H9 (cell line): ENCODE data around the gene NBL1. TPM values are rescaled to one million over a fixed set of nuclear protein-coding genes. Genes with fewer than 3 reads are reported as not detected.
A peak's percentile ranks its signal among the peaks of the same experiment; 100 is the strongest.

Experiments used
- DNase-seq: peaks from one replicate; pipeline ENCODE4 v3.0.0-alpha.2; 2017
- H2AFZ ChIP-seq: one replicate; pipeline ENCODE4 v1.6.1; 2013; ENCODE audit warnings: mild to moderate bottlenecking, low read length, control low read depth, moderate library complexity
- H2AK5ac ChIP-seq: 2 replicates; pipeline ENCODE4 v1.6.1; 2013; ENCODE audit warnings: low read length, control low read depth, mixed read lengths; ENCODE audit not compliant: insufficient read length
- H2BK120ac ChIP-seq: one replicate; pipeline ENCODE4 v1.6.1; 2013; ENCODE audit warnings: low read depth, mild to moderate bottlenecking, low read length, control low read depth, inconsistent platforms; ENCODE audit not compliant: poor library complexity, severe bottlenecking
- H2BK12ac ChIP-seq: 2 replicates; pipeline ENCODE4 v1.6.1; 2013; ENCODE audit warnings: low read length, control low read depth, mixed read lengths, low read depth; ENCODE audit not compliant: insufficient read length
- H2BK15ac ChIP-seq: 2 replicates; pipeline ENCODE4 v1.6.1; 2013; ENCODE audit warnings: low read depth, low read length, control low read depth
- H2BK20ac ChIP-seq: one replicate; pipeline ENCODE4 v1.6.1; 2013; ENCODE audit warnings: low read depth, mild to moderate bottlenecking, low read length, control low read depth, inconsistent platforms; ENCODE audit not compliant: poor library complexity, severe bottlenecking
- H2BK5ac ChIP-seq: 2 replicates; pipeline ENCODE4 v1.6.1; 2013; ENCODE audit warnings: low read length, control low read depth, mixed read lengths; ENCODE audit not compliant: insufficient read length
- H3K14ac ChIP-seq: 2 replicates; pipeline ENCODE4 v1.6.1; 2013; ENCODE audit warnings: low read length, control low read depth; ENCODE audit not compliant: insufficient read depth
- H3K18ac ChIP-seq: 2 replicates; pipeline ENCODE4 v1.6.1; 2013; ENCODE audit warnings: low read depth, mild to moderate bottlenecking, mixed read lengths, low read length, control low read depth; ENCODE audit not compliant: insufficient read length
- H3K23ac ChIP-seq: 2 replicates; pipeline ENCODE4 v1.6.1; 2013; ENCODE audit warnings: low read length, control low read depth, mixed read lengths, low read depth; ENCODE audit not compliant: insufficient read length
- H3K23me2 ChIP-seq: 2 replicates; pipeline ENCODE4 v1.6.1; 2013; ENCODE audit warnings: low read depth, mild to moderate bottlenecking, mixed read lengths, low read length, control low read depth; ENCODE audit not compliant: insufficient read length, poor library complexity, severe bottlenecking
- H3K27ac ChIP-seq: 2 replicates; pipeline ENCODE4 v1.5.1; 2013; ENCODE audit warnings: low read length, control low read depth, mixed read lengths, low read depth; ENCODE audit not compliant: insufficient read length
- H3K27me3 ChIP-seq: 2 replicates; pipeline ENCODE4 v1.6.1; 2013; ENCODE audit warnings: low read length, control low read depth, inconsistent platforms; ENCODE audit not compliant: insufficient read depth
- H3K4ac ChIP-seq: 2 replicates; pipeline ENCODE4 v1.6.1; 2013; ENCODE audit warnings: low read depth, mild to moderate bottlenecking, control low read depth, inconsistent platforms, low read length, moderate library complexity
- H3K4me1 ChIP-seq: 2 replicates; pipeline ENCODE4 v1.6.1; 2013; ENCODE audit warnings: low read length, control low read depth, inconsistent platforms; ENCODE audit not compliant: insufficient read depth
- H3K4me2 ChIP-seq: 2 replicates; pipeline ENCODE4 v1.6.1; 2013; ENCODE audit warnings: low read length, control low read depth, mixed read lengths; ENCODE audit not compliant: insufficient read length, insufficient read depth
- H3K56ac ChIP-seq: 2 replicates; pipeline ENCODE4 v1.6.1; 2013; ENCODE audit warnings: low read depth, mild to moderate bottlenecking, mixed read lengths, low read length, control low read depth; ENCODE audit not compliant: insufficient read length
- H3K79me1 ChIP-seq: 2 replicates; pipeline ENCODE4 v1.6.1; 2013; ENCODE audit warnings: low read depth, mild to moderate bottlenecking, moderate library complexity, low read length, control low read depth, inconsistent platforms; ENCODE audit not compliant: insufficient read depth, poor library complexity, severe bottlenecking
- H3K79me2 ChIP-seq: 2 replicates; pipeline ENCODE4 v1.6.1; 2013; ENCODE audit warnings: low read length, control low read depth, inconsistent platforms; ENCODE audit not compliant: insufficient read depth
- H3K9ac ChIP-seq: 2 replicates; pipeline ENCODE4 v1.6.1; 2013; ENCODE audit warnings: low read length, control low read depth, mixed read lengths; ENCODE audit not compliant: insufficient read length; ENCODE audit errors: extremely low read depth
- H3K9me3 ChIP-seq: one replicate; pipeline ENCODE4 v1.6.1; 2013; ENCODE audit warnings: low read depth, low read length, inconsistent platforms; ENCODE audit not compliant: control insufficient read depth
- H3T11ph ChIP-seq: one replicate; pipeline ENCODE4 v1.6.1; 2013; ENCODE audit warnings: mild to moderate bottlenecking, low read length, control low read depth, inconsistent platforms
- H4K20me1 ChIP-seq: one replicate; pipeline ENCODE4 v1.6.1; 2013; ENCODE audit not compliant: control insufficient read depth, insufficient read length, insufficient read depth
- H4K5ac ChIP-seq: 2 replicates; pipeline ENCODE4 v1.6.1; 2013; ENCODE audit warnings: low read depth, mild to moderate bottlenecking, mixed read lengths, low read length, control low read depth; ENCODE audit not compliant: insufficient read length
- H4K8ac ChIP-seq: replicated peaks from 2 replicates; pipeline ENCODE4 v1.6.1; 2013; ENCODE audit warnings: low read length, control low read depth, mixed read lengths, low read depth; ENCODE audit not compliant: insufficient read length
- H4K91ac ChIP-seq: 2 replicates; pipeline ENCODE4 v1.6.1; 2013; ENCODE audit warnings: low read depth, mild to moderate bottlenecking, moderate library complexity, mixed read lengths, low read length, control low read depth; ENCODE audit not compliant: insufficient read length
- H3K27ac Mint-ChIP-seq, 3 experiments: 2 replicates in 2 of 3; 3 replicates in 1 of 3; pipeline ENCODE4 v1.8.0; 2020 to 2021; ENCODE audit warnings: mixed read lengths in 3 of 3, mild to moderate bottlenecking in 1 of 3, moderate library complexity in 1 of 3
- H3K27me3 Mint-ChIP-seq: 2 replicates; pipeline ENCODE4 v1.8.0; 2021; ENCODE audit warnings: low read depth, mild to moderate bottlenecking, moderate library complexity, mixed read lengths
- H3K36me3 Mint-ChIP-seq, 3 experiments: 2 replicates in 2 of 3; 3 replicates in 1 of 3; pipeline ENCODE4 v1.8.0; 2020 to 2021; ENCODE audit warnings: low read depth in 3 of 3, mixed read lengths in 3 of 3; ENCODE audit not compliant: insufficient read depth in 1 of 3
- H3K4me1 Mint-ChIP-seq, 2 experiments: 2 replicates each; pipeline ENCODE4 v1.8.0; 2020; ENCODE audit warnings: mixed read lengths in 2 of 2
- H3K4me3 Mint-ChIP-seq, 2 experiments: 2 replicates in 1 of 2; 3 replicates in 1 of 2; pipeline ENCODE4 v1.8.0; 2020 to 2021; ENCODE audit warnings: mild to moderate bottlenecking in 2 of 2, mixed read lengths in 2 of 2, moderate library complexity in 1 of 2
- H3K9me3 Mint-ChIP-seq, 2 experiments: 2 replicates in 1 of 2; 3 replicates in 1 of 2; pipeline ENCODE4 v1.8.0; 2020; ENCODE audit warnings: mild to moderate bottlenecking in 2 of 2, mixed read lengths in 2 of 2, moderate library complexity in 1 of 2
- WGBS: extraction: QIAGEN DNeasy Blood & Tissue Kit; methylation state at CpG from one replicate; pipeline ENCODE4 v1.1.7; 2013; ENCODE audit warnings: missing lambda C conversion rate, low lambda C conversion rate, mixed read lengths; ENCODE audit not compliant: insufficient read length; ENCODE audit errors: extremely low coverage; 5-methylcytosine and 5-hydroxymethylcytosine counted together
- total RNA-seq: library from RNA; stranded (reverse); gene quantifications from 2 replicates; pipeline ENCODE4 v1.2.1, GENCODE V29; 2021
- TF ChIP-seq, protein P1 (sequence below): fragments of 200-600 bp; sonication (generic); conservative IDR thresholded peaks from 3 replicates; pipeline ENCODE4 v1.8.0; 2021; ENCODE audit warnings: antibody characterized with exemption, mild to moderate bottlenecking

NBL1 gene
- total RNA-seq, 1 experiment from 2014 or later, result 6.4 TPM

DNA sequence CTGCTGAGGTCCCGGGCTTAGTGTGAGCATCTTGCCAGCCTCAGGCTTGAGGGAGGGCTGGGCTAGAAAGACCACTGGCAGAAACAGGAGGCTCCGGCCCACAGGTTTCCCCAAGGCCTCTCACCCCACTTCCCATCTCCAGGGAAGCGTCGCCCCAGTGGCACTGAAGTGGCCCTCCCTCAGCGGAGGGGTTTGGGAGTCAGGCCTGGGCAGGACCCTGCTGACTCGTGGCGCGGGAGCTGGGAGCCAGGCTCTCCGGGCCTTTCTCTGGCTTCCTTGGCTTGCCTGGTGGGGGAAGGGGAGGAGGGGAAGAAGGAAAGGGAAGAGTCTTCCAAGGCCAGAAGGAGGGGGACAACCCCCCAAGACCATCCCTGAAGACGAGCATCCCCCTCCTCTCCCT is 13.4 kb downstream of the NBL1 start:
- no peak overlapping the region for H3T11ph ChIP-seq
- no peaks in the 10 kb centered on the region for H3K23me2 ChIP-seq

More for the DNA sequence above, 13.4 kb downstream of the NBL1 start:
- no peak overlapping the region for H2BK120ac ChIP-seq
- H2AFZ ChIP-seq, result no peak overlapping the region
- no peak overlapping the region for H3K27ac ChIP-seq
- no peak overlapping the region for H2AK5ac ChIP-seq
- H3K27me3 Mint-ChIP-seq, result peaks cover 17% of the 10 kb centered on the region
- H2BK15ac ChIP-seq, result no peak overlapping the region
- no peak overlapping the region for H2BK20ac ChIP-seq
- no peak overlapping the region for H2BK12ac ChIP-seq
- no peaks in the 10 kb centered on the region for H4K20me1 ChIP-seq
- H3K23ac ChIP-seq, result no peak overlapping the region
- no CpG with 5 or more reads among the region's 10 CpGs for WGBS
- H3K9me3 ChIP-seq, result no peaks in the 10 kb centered on the region
- no peaks in the 10 kb centered on the region for H3K9me3 Mint-ChIP-seq
- TF ChIP-seq, protein P1, sequence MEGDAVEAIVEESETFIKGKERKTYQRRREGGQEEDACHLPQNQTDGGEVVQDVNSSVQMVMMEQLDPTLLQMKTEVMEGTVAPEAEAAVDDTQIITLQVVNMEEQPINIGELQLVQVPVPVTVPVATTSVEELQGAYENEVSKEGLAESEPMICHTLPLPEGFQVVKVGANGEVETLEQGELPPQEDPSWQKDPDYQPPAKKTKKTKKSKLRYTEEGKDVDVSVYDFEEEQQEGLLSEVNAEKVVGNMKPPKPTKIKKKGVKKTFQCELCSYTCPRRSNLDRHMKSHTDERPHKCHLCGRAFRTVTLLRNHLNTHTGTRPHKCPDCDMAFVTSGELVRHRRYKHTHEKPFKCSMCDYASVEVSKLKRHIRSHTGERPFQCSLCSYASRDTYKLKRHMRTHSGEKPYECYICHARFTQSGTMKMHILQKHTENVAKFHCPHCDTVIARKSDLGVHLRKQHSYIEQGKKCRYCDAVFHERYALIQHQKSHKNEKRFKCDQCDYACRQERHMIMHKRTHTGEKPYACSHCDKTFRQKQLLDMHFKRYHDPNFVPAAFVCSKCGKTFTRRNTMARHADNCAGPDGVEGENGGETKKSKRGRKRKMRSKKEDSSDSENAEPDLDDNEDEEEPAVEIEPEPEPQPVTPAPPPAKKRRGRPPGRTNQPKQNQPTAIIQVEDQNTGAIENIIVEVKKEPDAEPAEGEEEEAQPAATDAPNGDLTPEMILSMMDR, result no peak
- no peak overlapping the region for H4K8ac ChIP-seq
- no peak overlapping the region for H2BK5ac ChIP-seq
- H3K79me1 ChIP-seq, result no peaks in the 10 kb centered on the region
- peak overlapping the region in 1 of 3 experiments; percentile 83; a peak in 1 of 7 replicates for H3K27ac Mint-ChIP-seq
- H3K36me3 Mint-ChIP-seq, result no peaks in the 10 kb centered on the region
- no peak overlapping the region for H3K4ac ChIP-seq
- DNase-seq, result no peak
- no peaks in the 10 kb centered on the region for H3K4me1 ChIP-seq
- H3K9ac ChIP-seq, result no peak overlapping the region
- H3K4me3 Mint-ChIP-seq, result no peak overlapping the region
- no peak overlapping the region for H3K4me2 ChIP-seq
- no peak overlapping the region for H3K18ac ChIP-seq
- peaks cover 2% of the 10 kb centered on the region; the same call in 1 of the 2 replicates for H3K27me3 ChIP-seq
- H3K56ac ChIP-seq, result no peak overlapping the region
- H3K14ac ChIP-seq, result no peak overlapping the region
- H3K79me2 ChIP-seq, result no peaks in the 10 kb centered on the region
- H4K5ac ChIP-seq, result no peak overlapping the region
- no peak overlapping the region for H4K91ac ChIP-seq
- H3K4me1 Mint-ChIP-seq, result peaks cover 20 to 33% of the 10 kb centered on the region in 2 experiments
